SW480 (cell line): Measurements from ENCODE around the gene LRP1B.
"Not testable (repeated sequence)": the region's sequence is repeated elsewhere in the genome, so short reads cannot be mapped to it uniquely, and the experiment has no call there.

Experiments used
- DNase-seq: peaks from one replicate; pipeline ENCODE4 v3.0.0-alpha.2; 2016; ENCODE audit warnings: low spot score

LRP1B gene

GRCh38 chr2:140338795-140339194 is 1792.0 kb downstream of the LRP1B start:
- no peak for DNase-seq

GRCh38 chr2:140337061-140337460 is 1793.8 kb downstream of the LRP1B start:
- no peak for DNase-seq

GRCh38 chr2:140316345-140316744 is 1814.5 kb downstream of the LRP1B start:
- no peak for DNase-seq

- no peak for DNase-seq
These were observed 1818.9 kb downstream of the LRP1B start for GRCh38 chr2:140311905-140312304.

- no peak for DNase-seq
These were observed 1822.1 kb downstream of the LRP1B start for GRCh38 chr2:140308706-140309105.

- DNase-seq: no peak
These were observed 1823.3 kb downstream of the LRP1B start for GRCh38 chr2:140307532-140307931.

GRCh38 chr2:140295767-140296166 is 1835.0 kb downstream of the LRP1B start:
- no peak for DNase-seq

- no peak for DNase-seq
These were observed 1842.1 kb downstream of the LRP1B start for GRCh38 chr2:140288726-140289125.

- no peak for DNase-seq
These were observed 1842.6 kb downstream of the LRP1B start for GRCh38 chr2:140288213-140288612.

GRCh38 chr2:140286377-140286776 is 1844.4 kb downstream of the LRP1B start:
- DNase-seq: no peak

- not testable (repeated sequence) for DNase-seq
These were observed 1853.5 kb downstream of the LRP1B start for GRCh38 chr2:140277344-140277743.

GRCh38 chr2:140276661-140277060 is 1854.2 kb downstream of the LRP1B start:
- no peak for DNase-seq

GRCh38 chr2:140275427-140275826 is 1855.4 kb downstream of the LRP1B start:
- DNase-seq: no peak

- no peak for DNase-seq
These were observed 1855.9 kb downstream of the LRP1B start for GRCh38 chr2:140274891-140275290.

GRCh38 chr2:140273958-140274357 is 1856.9 kb downstream of the LRP1B start:
- DNase-seq: no peak

GRCh38 chr2:140273408-140273807 is 1857.4 kb downstream of the LRP1B start:
- DNase-seq: no peak

- no peak for DNase-seq
These were observed 1860.6 kb downstream of the LRP1B start for GRCh38 chr2:140270224-140270623.

GRCh38 chr2:140269000-140269399 is 1861.8 kb downstream of the LRP1B start:
- DNase-seq: no peak

- no peak for DNase-seq
These were observed 1867.9 kb downstream of the LRP1B start for GRCh38 chr2:140262908-140263307.

- DNase-seq: no peak
These were observed 1873.0 kb downstream of the LRP1B start for GRCh38 chr2:140257692-140258300.

- DNase-seq: no peak
These were observed 1874.7 kb downstream of the LRP1B start for GRCh38 chr2:140256080-140256479.

GRCh38 chr2:140249821-140250220 is 1881.0 kb downstream of the LRP1B start:
- DNase-seq: no peak

- no peak for DNase-seq
These were observed 1882.2 kb downstream of the LRP1B start for GRCh38 chr2:140248623-140249022.

GRCh38 chr2:140247451-140248195 is 1883.2 kb downstream of the LRP1B start:
- no peak for DNase-seq
